COLO668 (cell line): Measurements from ENCODE around the gene PEAK3.
A peak's percentile ranks its signal among the peaks of the same experiment; 100 is the strongest.

Experiments
- DNase-seq: peaks from one replicate; lab custom pipeline; 2025; ENCODE audit not compliant: unreplicated experiment; lab: John Stamatoyannopoulos, UW

Gene PEAK3

DNA sequence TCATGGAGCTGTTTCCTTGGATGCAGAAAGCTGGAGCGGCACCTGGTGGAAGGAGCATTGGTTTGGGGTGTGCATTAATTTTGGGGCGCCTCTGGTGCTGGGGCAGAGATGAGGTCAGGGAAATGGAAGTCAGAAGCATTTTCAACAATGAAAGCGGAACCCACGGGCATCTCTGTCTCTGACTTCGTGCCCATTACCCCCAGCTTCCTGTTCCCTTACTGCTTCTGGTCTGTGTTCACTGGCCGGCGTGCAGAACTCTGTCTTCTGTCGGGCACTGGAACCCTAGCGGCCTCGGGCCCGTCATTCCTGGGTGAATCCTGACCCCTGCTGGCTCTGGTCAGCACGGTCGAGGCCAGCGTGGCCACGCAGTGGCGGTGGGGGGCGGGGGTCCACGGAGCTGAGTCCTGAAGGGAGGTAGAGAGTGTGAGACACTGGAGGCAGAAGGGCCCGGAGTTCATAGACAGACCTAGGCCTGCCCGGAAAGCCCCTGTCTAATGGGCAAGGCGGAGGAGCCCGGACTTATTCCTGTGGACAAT, 33.9 kb upstream of the PEAK3 start:
- DNase-seq, result peak; percentile 59

DNA sequence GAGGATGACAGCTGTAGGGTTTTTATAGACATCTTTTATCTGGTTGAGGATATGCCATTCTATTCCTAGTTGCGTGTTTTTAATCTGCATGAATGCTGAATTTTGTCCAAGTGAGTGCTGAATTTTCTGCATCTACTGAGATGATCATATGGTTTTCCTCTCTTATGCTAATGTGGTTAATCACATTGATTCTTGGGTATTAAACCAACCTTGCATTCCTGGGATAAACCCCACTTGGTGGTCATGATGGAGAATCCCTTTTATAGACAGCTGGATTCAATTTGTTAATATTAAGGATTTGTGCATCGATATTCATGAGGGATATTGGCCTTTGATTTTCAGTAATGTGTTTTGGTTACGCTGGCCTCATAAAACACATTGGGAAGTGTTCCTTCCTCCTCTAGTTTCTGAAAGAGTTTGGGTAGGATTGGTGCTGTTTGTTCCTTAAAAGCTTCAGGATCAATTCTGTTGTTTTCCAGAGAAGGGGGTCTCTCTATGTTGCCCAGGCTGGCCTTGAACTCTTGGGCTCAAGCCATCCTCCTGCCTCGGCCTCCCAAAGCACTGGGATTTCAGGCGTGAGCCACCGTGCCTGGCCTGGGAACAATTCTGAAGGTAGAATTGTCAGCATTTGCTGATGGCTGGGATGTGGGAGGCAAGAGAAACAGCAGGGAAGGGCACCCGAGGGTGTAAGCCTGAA, 33.3 kb upstream of the PEAK3 start:
- DNase-seq, result no peak

DNA sequence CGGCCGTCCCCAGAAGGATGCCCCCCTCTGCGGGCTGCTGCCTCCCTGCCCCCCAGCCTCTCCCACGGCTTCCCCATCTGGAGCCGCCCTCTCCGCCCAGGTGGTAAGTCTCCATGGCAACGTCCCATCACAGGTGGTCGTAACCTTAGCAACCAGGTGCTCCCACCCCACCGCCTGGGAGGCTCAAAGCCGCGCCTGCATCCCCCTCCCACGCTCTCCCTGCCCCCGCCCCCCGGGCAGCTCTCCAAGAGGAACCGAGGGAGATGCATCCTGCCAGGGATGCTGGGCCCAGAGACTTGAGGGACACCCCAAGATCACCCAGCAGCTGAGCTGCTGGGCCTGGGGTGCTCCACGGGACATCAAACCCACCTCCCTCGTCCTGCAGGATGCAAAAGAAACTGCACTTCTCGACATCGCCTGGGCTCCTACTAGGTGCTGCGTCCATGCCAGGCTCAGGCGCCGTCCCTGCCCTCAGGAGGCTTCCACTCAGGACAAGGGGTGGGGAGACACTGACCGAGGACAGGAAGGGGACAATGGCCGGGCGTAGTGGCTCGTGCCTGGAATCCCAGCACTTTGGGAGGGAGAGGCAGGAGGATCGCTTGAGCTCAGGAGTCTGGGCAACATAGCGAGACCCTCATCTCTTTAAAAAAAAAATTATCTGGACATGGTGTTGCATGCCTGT, 31.0 kb upstream of the PEAK3 start:
- DNase-seq, result no peak

DNA sequence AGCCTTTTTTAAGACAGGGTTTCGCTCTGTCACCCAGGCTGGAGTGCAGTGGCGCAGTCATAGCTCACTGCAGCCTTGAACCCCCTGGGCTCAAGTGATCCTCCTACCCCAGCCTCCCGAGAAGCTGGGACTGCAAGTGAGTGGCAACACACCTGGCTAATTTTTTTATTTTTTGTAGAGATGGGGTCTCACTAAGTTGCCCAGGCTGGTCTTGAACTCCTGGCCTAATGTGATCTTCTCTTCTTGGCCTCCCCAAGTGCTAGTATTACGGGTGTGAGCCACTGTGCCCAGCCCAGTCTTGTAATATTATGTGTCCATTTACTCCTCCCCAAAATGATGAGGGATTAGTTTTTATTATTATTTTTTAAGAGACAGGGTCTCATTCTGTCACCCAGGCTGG, 29.1 kb upstream of the PEAK3 start:
- no peak for DNase-seq

DNA sequence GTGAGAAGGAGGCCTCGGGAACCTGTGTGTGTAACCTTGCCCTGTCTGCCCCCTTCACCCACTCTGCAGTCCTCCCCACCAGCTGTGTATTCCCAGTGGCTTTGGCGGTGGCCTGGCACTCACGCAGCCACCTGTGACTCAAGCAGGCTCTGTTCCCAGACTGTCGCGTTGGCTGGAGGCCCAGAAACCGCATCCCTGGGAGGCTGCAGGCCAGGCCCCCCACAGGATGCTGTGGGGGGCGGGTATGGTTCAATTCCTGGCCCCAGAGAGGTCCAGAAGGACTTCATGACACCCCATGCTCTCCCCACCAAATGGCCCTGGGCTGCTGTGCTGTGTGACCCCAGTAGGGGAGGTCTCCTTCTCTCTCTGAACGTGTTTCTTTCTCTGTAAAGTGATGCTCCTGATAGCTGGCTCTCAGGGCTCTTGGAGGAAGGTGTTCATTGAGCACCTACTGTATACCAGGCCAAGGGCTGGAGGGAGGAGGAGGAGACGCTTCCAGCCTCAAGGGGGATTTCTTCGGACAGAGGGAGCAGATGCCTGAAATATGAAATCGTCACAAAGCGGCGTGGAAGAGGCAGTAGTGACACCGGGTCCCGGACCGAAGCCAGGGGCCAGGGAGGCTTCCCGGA, 27.9 kb upstream of the PEAK3 start:
- peak; percentile 63 for DNase-seq

DNA sequence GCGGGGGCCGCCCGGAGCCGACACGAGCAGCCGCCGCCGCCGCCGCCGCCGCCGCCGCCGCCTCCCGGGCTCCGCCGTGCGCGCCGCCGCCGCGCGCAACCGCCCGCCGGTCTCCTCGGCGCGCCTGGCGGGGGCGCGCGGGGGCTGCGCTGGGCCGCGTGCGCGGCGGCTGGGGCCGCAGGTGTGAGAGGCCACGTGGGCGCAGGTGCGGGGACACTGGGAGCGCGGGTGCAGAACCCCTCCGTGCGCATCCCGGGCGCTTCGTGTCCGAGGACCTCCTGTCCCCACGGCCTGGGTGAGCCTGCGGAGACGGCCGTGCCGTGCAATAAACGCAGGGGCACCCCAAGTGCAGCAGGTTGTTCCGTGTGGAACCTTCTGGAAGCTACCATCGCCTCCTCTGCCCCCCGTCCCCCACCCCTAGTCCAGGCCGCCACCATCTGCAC, 26.2 kb upstream of the PEAK3 start, which contains the start of gene LINGO3:
Gene LINGO3, minus strand, starts transcription at position 41 of the 443 bp plus-strand sequence. CDS start 16,378 bp downstream, outside the sequence.
- DNase-seq, result peak; percentile 78

DNA sequence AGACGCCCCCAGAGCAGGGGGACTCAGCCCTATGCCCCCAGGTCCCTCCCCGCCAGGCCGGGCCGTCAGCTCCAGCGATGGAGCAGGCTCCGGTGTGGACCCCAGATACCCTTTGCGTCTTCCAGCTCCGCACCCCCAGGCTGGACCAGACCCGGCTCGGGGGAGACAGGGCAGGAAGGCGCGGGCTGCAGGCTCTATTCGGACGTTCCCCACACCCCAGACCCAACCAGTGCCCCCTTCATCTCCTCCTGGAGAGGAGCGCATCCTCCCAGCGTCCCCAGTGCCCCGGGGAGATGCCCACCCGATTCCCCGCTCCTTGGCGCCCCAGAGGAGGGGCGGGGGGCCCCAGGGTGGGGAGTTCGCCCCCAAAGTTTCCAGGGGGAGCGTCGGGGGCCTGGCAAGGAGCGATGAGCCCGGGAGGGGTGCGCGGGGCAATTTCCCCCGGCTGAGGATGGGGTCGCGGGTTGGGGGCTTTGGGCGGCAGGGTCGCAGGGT, 25.6 kb upstream of the PEAK3 start:
- no peak for DNase-seq

DNA sequence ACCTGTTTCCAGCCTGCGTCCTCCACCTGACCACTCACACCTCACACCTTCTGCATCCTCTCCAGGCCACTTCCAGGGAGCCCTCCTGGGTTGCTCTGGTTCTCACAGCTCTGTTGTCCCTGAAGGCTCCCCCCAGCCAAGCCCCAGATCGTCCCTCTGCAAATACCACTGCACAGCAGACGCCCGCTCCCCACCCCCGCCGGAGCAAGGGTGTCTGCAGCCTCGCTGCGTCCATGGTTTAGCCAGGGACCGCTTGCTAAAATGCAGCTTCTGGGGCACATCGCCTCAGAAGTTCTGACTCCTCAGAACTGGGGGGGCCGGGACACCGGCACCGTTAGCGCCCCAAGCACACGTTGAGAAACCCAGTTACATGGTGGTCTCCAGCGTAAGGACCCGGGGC, 25.0 kb upstream of the PEAK3 start:
- no peak for DNase-seq

DNA sequence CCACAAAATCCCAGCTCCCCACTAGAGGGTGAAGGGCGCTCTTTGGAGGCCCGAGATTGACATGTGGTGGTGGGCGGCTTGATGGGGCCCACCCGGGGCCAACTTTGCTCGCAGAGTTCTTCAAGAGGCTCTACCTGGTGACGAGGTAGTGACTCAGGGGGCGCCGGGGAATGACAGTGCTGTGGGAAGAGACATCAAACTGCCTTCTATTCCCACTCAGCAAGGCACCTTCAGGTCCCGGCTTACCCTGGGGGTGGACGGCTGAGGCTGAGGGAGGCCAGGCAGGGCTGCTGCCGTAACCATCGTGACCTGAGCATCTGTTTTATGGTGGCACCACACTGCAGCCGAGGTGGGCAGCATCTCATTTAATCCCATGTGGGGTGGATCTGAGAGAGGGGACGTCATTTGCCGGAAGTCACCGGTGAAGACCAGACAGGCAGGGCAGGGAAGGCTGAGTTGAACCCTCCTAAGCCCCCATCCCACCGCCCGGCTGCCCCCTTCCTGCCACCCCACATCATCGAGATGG, 24.4 kb upstream of the PEAK3 start:
- DNase-seq, result peak; percentile 19

DNA sequence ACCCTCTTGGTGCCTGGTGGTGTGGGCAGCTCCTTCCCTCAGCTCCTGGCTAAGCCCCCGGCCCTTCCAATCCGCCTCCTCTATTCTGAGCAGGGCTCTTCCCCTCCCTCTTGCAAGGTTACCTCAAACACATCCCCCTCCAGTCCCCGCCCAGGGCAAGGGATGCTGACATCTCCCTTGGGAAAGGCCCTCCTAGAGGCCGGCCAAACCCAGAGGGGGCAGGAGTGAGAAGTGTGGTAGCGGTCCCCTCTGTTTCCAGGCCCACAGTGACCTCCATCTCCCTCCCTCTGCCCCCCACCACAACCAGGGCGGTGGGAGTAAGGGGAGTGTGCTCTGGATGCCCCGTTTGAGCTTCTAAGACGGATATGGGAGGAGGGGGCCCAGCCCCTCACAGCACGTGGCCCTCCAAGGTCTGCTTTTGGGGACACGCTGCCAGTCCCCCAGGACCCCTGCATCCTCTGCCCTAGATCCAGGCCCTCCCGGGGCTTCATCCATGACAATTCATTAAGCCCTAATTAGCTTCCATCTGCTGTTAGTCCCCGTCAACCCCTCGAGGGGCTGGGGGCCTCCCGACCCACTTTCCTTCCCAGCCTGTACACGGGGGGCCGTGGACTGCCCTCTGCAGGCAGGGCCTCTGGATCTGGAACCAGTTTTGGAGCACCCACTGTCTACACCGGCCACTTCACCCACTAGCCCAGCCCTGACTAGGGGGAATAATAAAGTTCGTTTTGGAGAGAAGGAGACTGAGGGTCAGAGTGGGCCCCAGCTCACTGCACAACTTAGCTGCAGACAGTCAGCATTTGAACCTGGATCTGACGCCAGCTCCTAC, 23.7 kb upstream of the PEAK3 start:
- no peak for DNase-seq

DNA sequence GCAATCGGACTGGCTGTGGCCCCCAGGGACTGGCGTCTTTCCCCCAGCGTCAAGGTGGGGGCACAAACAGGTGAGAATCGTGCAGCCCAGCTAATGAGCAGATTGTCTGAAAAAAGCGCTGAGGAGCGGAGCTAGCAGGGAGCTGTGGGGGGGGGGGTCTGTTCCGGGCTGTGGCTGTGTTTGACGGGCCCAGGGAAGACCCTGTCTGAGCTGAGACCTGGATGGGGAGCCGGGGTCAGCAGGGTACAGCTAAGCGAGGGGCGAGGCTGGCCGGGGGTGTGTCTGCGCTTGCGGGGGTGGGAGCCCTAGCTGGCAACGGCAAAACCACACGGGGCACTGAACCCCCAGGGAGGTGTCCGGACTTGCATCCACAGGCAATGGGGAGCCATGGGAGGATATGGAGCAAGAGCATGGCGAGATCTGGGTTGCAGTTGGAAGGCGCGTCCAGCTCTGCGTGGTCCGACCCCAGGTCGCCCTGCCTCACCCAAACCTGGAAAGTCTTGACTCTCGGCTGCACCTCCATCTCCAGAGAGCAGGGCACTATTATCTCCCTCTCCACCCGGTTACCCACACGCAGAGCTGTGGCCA, 21.3 kb upstream of the PEAK3 start:
- no peak for DNase-seq

DNA sequence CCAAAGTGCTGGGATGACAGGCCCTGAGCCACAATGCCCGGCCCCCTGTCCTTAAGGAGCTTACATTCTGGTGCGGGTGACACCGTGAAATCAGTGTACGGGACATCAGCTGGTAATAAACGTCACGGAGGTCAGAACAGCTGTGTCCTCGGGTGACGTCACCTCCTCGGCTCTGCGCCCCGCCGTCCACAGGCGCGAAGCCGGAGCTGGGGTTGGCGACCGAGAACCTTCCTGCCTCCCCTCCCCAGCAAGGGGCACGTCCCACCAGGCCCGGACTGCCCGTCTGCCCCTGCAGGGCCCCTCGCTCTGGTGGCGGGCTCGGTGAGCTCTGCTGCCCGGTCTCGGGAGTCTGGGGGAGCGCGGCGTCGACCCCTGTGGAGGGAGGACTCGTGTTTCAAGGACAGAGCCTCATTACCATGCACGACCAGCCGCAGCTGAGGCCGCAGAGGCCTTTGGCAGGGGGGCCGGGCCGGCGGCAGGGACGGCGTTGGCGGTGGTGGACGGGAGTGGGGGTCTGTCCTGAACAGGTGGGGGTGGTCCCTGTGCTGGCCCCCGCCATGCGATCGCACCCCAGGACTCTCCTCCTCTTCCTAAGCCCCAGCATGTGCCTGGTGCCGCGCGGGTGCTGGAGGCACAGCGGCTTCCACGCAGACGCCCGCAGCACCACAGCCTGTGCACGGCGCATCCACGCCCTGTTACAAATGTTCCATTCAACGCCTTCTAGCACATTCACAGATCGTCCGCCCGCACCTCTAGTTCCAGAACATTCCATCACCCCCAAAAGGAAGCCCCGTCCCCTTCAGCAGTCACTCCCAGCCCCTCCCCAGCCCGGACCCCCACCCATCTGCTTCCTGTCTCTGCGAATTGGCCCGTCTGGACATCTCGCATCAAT, 20.6 kb upstream of the PEAK3 start:
- DNase-seq, result peak; percentile 56

DNA sequence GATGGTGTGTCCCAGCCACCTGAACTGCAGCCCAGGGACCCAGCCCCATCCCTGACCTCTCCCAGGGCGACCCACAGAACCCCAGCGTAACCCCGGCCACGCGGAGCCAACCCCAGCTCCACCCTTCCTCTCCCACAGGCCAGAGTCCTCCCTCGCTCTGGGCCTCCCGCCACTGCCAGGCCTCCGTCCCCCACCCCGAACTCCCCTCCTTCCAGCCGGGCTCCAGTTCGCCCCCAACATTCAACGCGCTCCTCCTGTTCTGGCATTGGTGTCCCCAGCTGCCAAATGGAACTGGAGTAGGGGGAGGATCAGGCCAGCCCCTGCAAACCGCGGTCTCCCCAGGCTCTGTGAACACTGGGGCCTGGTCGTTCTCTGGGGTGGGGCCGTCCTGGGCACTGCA, 18.6 kb upstream of the PEAK3 start:
- DNase-seq, result no peak

DNA sequence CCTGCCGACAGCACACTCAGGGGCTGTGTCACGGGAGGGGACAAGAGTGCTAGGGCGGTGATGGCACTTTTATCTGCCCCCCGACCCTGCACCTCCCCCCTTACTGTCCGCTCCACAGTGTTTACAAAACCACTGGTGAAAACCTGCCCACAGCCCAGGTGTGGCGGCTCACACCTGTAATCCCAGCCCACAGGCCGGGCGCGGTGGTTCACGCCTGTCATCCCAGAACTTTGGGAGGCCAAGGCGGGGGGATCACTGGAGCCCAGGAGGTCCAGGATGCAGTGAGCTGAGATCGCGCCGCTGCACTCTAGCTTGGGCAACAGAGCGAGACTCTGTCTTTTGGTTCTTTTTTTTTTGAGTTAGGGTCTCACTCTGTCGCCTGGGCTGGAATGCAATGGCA, 14.2 kb upstream of the PEAK3 start:
- no peak for DNase-seq

DNA sequence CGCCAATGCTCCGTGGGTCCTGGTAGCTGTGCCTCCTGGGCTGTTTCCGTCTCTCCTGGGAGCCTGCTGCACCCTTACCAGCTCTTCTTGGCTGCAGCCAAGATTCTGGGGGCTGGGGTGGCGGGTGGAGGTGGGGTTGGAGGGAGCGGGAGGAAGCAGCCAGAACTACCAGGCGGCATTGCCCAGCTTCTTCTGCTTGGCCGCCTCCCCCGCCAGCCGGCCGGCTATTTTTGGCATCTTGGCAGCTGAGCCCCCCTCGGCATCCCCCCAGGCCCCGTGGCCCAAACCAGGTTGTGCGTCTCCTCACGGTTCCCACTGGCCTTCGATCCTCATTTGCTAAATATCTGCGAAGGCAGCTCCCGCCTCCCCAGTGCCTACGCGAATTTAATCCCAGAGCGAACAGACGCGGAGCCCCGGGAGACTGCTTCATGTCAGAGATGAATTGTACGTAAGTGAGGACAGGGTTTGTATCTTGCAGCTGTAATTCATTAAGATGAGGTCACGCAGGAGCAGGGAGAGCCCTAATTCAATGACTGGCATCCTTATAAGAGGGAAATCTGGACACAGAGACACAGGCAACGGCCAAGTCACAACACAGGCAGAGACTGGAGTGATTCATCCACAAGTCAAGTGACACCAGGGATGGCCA, 12.8 kb upstream of the PEAK3 start:
- no peak for DNase-seq

DNA sequence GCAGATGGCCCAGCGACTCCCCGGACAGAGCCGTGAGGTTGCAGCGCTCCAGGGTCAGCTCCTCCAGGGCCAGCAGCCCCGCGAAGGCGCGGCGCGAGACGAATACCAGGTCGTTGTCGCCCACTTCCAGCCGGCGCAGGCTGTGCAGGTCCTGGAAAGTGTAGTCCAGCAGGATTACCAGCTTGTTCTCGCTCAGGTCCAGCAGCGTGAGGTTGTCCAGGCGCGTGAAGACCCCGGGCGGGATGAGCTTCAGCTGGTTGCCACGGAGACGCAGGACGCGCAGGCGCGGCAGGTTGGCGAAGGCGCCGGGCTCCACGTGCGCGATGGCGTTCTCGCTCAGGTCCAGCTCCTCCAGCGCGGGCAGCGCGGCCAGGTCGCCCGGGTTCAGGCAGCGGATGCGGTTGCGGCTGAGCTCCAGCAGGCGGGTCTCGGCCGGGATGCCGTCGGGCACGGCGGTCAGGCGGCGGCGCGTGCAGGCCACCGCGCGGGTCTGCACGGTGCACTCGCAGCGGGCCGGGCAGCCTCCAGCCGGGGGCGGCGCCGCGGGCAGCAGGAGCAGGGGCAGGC, 9.3 kb upstream of the PEAK3 start:
- DNase-seq, result peak; percentile 78

DNA sequence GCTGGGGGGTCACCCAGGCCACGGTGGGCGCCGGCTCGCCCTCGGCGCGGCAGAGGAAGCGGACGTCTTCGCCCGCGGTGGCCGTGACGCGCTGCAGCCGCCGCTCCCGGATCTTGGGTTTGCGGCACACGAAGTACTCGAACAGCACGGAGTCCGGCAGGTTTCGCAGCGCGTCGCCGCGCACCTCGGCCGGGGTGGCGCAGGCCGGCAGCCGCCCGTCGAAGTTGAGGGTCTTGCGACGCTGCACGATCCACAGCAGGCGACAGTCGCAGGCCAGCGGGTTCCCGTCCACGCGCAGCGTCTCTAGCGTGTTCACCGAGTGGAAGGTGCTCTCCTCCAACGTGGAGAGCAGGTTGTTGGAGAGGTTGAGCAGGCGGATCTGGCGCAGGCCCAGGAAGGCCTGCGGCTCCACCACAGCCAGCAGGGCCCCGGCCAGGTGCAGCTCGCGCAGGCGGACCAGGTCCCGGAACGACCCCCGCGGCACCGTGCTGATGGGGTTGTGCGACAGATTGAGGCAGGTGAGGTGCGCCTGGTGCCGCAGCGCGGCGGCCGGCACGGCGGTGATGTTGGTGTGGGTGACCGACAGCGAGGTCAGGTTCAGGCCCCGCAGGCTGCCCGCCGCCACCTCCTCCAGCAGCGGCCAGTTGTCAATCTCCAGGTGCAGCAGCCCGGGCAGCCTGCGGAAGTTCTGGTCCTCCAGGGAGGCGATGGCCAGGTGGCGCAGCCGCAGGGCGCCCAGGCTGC, 8.6 kb upstream of the PEAK3 start:
- peak; percentile 85 for DNase-seq
